ENCODE results near the gene SEC11A. TPM values are rescaled to one million over a fixed set of nuclear protein-coding genes. Genes with fewer than 3 reads are reported as not detected.
A peak's percentile ranks its signal among the peaks of the same experiment; 100 is the strongest.

The SEC11A gene
- total RNA-seq, 2 experiments from 2014 or later: 117 to 119 TPM

GRCh38 chr15:84669726-84670125 lies 46.2 kb downstream of the SEC11A start:
- H3K4me3 Mint-ChIP-seq: no peak overlapping the region
- H3K9me3 Mint-ChIP-seq (ENCODE audit: insufficient read depth): no peaks in the 10 kb centered on the region
- no peaks in the 10 kb centered on the region for H3K27me3 Mint-ChIP-seq (ENCODE audit: low read depth)
- peaks cover 50% of the 10 kb centered on the region for H3K36me3 Mint-ChIP-seq (ENCODE audit: low read depth)
- no peak for ATAC-seq
- ChIA-PET CTCF (interaction anchor here (0.7 to 1.4 kb wide), 4 partner anchors 11 to 81 kb away, joined by 3 to 5 read pairs (median 4); no protein-coding TSS in a partner anchor), POLR2A (no interaction called here)
- H3K27ac Mint-ChIP-seq: no peak overlapping the region
- no peaks in the 10 kb centered on the region for H3K4me1 Mint-ChIP-seq (ENCODE audit: low read depth)
- DNase-seq: no peak

GRCh38 chr15:84668221-84668982 lies 47.5 kb downstream of the SEC11A start:
- H3K36me3 Mint-ChIP-seq (ENCODE audit: low read depth): peaks cover 45% of the 10 kb centered on the region
- DNase-seq (no peak), ATAC-seq (no peak)
- H3K9me3 Mint-ChIP-seq (ENCODE audit: insufficient read depth): no peaks in the 10 kb centered on the region
- no peak overlapping the region for H3K27ac Mint-ChIP-seq
- H3K4me3 Mint-ChIP-seq: no peak overlapping the region
- CTCF ChIA-PET: interaction anchor here (1.2 to 1.4 kb wide), 2 partner anchors 10 to 13 kb away, joined by 3 to 5 read pairs; no protein-coding TSS in a partner anchor
- POLR2A ChIA-PET: no interaction called here
- H3K4me1 Mint-ChIP-seq (ENCODE audit: low read depth): no peaks in the 10 kb centered on the region
- H3K27me3 Mint-ChIP-seq (ENCODE audit: low read depth): no peaks in the 10 kb centered on the region

DNA sequence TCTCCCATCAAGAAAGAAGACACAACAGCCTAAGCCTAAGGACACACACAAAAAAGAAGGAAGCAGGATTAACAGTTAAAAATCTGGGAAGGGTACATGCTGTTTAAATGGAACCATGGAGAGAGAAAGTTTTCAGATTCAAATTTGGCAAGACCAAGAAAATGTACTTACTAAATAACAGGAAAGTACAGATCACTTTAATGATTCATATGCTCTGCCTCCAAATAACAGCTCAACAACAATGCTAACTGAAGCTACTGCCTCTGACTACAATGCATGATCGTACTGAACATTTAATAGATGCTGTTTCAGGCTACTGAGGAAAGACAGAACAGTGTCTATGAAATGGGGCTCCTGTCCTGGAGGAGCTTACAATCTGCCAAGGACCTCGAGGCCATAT lies 49.6 kb downstream of the SEC11A start:
- H3K9me3 Mint-ChIP-seq (ENCODE audit: insufficient read depth): no peaks in the 10 kb centered on the region
- H3K4me1 Mint-ChIP-seq (ENCODE audit: low read depth): no peaks in the 10 kb centered on the region
- no peak overlapping the region for H3K4me3 Mint-ChIP-seq
- ATAC-seq (no peak), DNase-seq (no peak)
- H3K27ac Mint-ChIP-seq: peak overlapping the region; percentile 53
- CTCF ChIA-PET: no interaction called here
- H3K36me3 Mint-ChIP-seq (ENCODE audit: low read depth): peaks cover 45% of the 10 kb centered on the region
- POLR2A ChIA-PET: interaction anchor here (0.6 kb wide), 1 partner anchor 14 kb away, joined by 3 read pairs; no protein-coding TSS in a partner anchor
- H3K27me3 Mint-ChIP-seq (ENCODE audit: low read depth): no peaks in the 10 kb centered on the region

DNA sequence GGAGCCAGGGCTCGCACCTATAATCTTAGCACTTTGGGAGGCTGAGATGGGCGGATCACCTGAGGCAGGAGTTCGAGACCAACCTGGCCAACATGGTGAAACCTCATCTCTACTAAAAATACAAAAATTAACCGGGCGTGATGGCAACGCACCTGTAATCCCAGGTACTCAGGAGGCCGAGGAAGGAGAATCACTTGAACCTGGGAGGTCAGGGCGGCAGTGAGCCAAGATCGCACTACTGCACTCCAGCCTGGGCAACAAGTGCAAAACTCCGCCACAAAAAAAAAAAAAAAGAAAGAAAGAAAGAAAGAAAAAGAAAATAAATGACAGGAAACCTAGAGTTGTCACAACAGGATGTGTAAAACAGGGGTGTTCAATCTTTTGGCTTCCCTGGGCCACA lies 54.9 kb downstream of the SEC11A start:
- CTCF ChIA-PET: no interaction called here
- Mint-ChIP-seq H3K4me3 (no peak overlapping the region), H3K4me1 (ENCODE audit: low read depth) (peaks cover 26% of the 10 kb centered on the region), H3K36me3 (ENCODE audit: low read depth) (peaks cover 21% of the 10 kb centered on the region), H3K27ac (no peak overlapping the region), H3K9me3 (ENCODE audit: insufficient read depth) (no peaks in the 10 kb centered on the region), H3K27me3 (ENCODE audit: low read depth) (no peaks in the 10 kb centered on the region)
- ATAC-seq (no peak), DNase-seq (no peak)
- POLR2A ChIA-PET: interaction anchor here (0.7 kb wide), 1 partner anchor 62 kb away, joined by 3 read pairs; no protein-coding TSS in a partner anchor

DNA sequence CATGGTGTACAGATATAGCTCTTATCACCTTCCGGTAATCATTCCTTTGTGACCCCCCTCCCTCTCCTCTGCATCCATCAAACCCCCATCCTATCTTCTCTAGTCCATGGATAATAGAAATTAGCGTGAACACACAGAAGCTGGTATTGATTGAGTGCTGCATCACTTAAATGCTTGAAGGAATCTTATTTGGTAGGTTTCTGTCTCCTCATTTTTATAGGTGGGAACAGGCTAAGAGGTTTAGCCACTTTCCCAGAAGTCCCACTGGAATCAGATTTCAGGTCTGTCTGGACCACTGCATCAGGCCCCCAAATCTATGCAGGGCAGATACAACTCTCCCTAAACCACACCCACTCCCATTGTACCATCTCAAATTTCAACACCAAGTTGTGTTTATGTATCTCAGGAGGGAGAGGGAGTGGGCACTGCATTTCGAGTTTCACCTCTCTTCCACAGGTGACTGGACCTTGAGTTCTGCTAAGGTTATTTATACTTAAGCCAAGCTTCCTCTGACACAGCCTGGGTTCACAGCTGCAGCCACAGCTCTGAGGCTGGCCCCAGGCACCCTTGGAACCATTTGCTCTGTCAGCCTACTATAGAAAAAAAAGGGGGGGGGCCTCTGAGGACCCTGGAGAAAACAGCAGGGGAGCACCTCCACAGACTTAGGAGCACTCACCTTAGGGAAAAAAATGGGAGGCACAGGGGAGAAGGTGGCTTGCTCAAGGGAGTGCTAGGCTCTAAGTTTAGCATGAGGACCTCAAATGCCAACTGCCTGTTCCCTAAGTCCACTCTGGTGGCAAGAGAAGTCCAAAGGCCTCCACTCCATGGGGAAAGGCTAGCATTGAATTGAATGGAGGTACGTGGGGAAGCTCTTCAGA lies 55.8 kb downstream of the SEC11A start:
- Mint-ChIP-seq H3K36me3 (ENCODE audit: low read depth) (peaks cover 16% of the 10 kb centered on the region), H3K4me1 (ENCODE audit: low read depth) (peaks cover 29% of the 10 kb centered on the region), H3K27ac (no peak overlapping the region), H3K27me3 (ENCODE audit: low read depth) (no peaks in the 10 kb centered on the region), H3K4me3 (no peak overlapping the region), H3K9me3 (ENCODE audit: insufficient read depth) (no peaks in the 10 kb centered on the region)
- CTCF ChIA-PET: interaction anchor here (0.6 to 2.5 kb wide), 2 partner anchors 61 to 72 kb away, joined by 3 to 14 read pairs; no protein-coding TSS in a partner anchor
- ATAC-seq: no peak
- POLR2A ChIA-PET: interaction anchor here (0.7 kb wide), 1 partner anchor 63 kb away, joined by 3 read pairs; no protein-coding TSS in a partner anchor
- DNase-seq: no peak

DNA sequence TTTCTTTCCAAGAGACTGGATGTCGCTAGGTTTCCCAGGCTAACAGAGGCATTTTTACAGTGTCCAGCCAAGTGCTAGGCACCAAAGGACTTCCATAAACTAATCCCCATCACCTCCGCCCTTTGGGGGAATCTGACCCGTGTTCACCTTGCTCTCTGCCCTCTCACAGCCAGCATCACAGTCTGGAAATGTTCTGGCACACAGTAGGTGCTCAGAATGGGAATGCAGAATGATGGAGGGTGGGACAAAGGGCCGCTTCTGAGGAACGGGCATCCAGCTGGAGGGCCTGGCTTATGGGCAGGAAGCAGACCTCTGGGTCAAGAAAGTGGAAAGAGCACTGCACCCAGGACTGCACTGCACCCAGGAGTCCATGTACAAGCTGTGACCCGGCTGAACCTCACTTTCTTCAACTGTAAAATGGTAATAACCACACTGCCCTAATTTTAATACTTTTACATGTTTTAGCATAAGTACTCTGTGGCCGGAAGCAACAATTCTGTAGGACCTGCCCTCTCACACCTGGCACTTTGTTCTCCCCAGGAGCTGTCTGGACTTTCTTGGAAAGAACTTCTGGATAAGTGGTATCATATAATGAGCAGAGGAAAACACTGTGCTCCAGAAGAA lies 57.0 kb downstream of the SEC11A start:
- ChIA-PET POLR2A (interaction anchor here (0.8 to 1.2 kb wide), 2 partner anchors 57 to 89 kb away, joined by 3 to 5 read pairs; partner anchors contain the start of gene SEC11A), CTCF (interaction anchor here (0.5 to 2.5 kb wide), 14 partner anchors 10 to 148 kb away, joined by 3 to 14 read pairs (median 3); no protein-coding TSS in a partner anchor)
- H3K4me1 Mint-ChIP-seq (ENCODE audit: low read depth): peaks cover 35% of the 10 kb centered on the region
- peak overlapping the region; percentile 80 for H3K27ac Mint-ChIP-seq
- no peaks in the 10 kb centered on the region for H3K27me3 Mint-ChIP-seq (ENCODE audit: low read depth)
- H3K36me3 Mint-ChIP-seq (ENCODE audit: low read depth): peaks cover 13% of the 10 kb centered on the region
- ATAC-seq: no peak
- H3K4me3 Mint-ChIP-seq: peak overlapping the region; percentile 69
- H3K9me3 Mint-ChIP-seq (ENCODE audit: insufficient read depth): no peaks in the 10 kb centered on the region
- no peak for DNase-seq

DNA sequence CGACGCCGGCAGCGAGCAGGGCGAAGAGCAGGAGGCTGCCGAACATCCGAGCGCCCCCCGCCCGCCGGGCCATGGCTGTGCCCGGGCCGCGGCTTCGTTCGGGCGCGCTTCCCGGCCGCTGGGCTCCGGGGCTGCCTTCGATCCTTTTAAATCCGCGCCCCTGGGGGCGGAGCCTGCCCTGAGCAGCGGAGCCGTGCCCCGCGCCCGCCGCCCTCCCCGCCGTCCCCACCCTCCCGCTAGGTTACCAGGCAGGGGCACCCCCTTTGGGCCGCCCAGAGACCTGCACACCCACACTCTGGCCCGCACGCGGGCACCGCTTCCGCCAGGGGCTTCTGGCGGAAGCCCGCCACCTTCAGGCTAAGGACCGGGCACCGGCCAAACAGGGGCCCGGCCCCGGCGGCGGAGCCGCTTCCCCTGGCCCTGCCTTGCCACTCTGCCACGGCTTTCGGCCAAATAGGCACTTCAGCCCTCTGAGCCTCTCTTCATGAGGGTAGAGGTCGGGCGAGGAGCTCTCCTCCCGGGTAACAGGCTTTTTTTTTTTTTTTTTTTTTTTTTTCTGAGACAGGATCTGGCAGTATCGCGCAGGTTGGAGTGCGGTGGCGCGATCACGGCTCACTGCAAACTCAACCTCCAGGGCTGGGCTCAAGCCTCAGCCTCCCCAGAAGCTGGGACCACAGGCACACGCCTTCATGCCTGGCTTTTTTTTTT lies 57.7 kb downstream of the SEC11A start, which contains the start of gene NMB:
TSS of gene NMB (minus strand) at position 120 of the 708 bp plus-strand sequence. CDS start at position 73, 47 bp downstream.
- H3K27me3 Mint-ChIP-seq (ENCODE audit: low read depth): no peaks in the 10 kb centered on the region

GRCh38 chr15:84657748-84658079 lies 58.2 kb downstream of the SEC11A start:
- Mint-ChIP-seq H3K9me3 (ENCODE audit: insufficient read depth) (no peaks in the 10 kb centered on the region), H3K36me3 (ENCODE audit: low read depth) (peaks cover 13% of the 10 kb centered on the region), H3K4me1 (ENCODE audit: low read depth) (peaks cover 45% of the 10 kb centered on the region), H3K27ac (peak overlapping the region; percentile 39), H3K4me3 (peak overlapping the region; percentile 62), H3K27me3 (ENCODE audit: low read depth) (no peaks in the 10 kb centered on the region)
- ATAC-seq (no peak), DNase-seq (no peak)
- ChIA-PET CTCF (interaction anchor here (1.2 to 4.7 kb wide), 3 partner anchors 14 to 94 kb away, joined by 3 to 30 read pairs (median 4); no protein-coding TSS in a partner anchor), POLR2A (interaction anchor here (1.2 kb wide), 1 partner anchor 90 kb away, joined by 3 read pairs; no protein-coding TSS in a partner anchor)

More for the DNA sequence above, 57.7 kb downstream of the SEC11A start, which contains the start of gene NMB:
- H3K36me3 Mint-ChIP-seq (ENCODE audit: low read depth): peaks cover 15% of the 10 kb centered on the region
- H3K9me3 Mint-ChIP-seq (ENCODE audit: insufficient read depth): no peaks in the 10 kb centered on the region
- DNase-seq: peak; percentile 85
- ChIA-PET CTCF (interaction anchor here (0.5 to 4.7 kb wide), 15 partner anchors 10 to 149 kb away, joined by 3 to 30 read pairs (median 3); no protein-coding TSS in a partner anchor), POLR2A (interaction anchor here (0.8 to 1.2 kb wide), 2 partner anchors 57 to 89 kb away, joined by 3 to 5 read pairs; partner anchors contain the start of gene SEC11A)
- ATAC-seq: peak; percentile 72
- peak within 1 kb of the TSS; percentile 69 for H3K4me3 Mint-ChIP-seq
- peaks cover 40% of the 10 kb centered on the region for H3K4me1 Mint-ChIP-seq (ENCODE audit: low read depth)
- peak within 1 kb of the TSS; percentile 80 for H3K27ac Mint-ChIP-seq

- peaks cover 16% of the 10 kb centered on the region for H3K36me3 Mint-ChIP-seq (ENCODE audit: low read depth)
- no peak overlapping the region for H3K27ac Mint-ChIP-seq
- no peaks in the 10 kb centered on the region for H3K27me3 Mint-ChIP-seq (ENCODE audit: low read depth)
- ATAC-seq (no peak), DNase-seq (no peak)
- peak overlapping the region; percentile 62 for H3K4me3 Mint-ChIP-seq
- CTCF ChIA-PET: interaction anchor here (1.0 to 4.7 kb wide), 7 partner anchors 17 to 271 kb away, joined by 3 to 30 read pairs (median 4); no protein-coding TSS in a partner anchor
- POLR2A ChIA-PET: interaction anchor here (1.5 kb wide), 1 partner anchor 48 kb away, joined by 3 read pairs; no protein-coding TSS in a partner anchor
- no peaks in the 10 kb centered on the region for H3K9me3 Mint-ChIP-seq (ENCODE audit: insufficient read depth)
- H3K4me1 Mint-ChIP-seq (ENCODE audit: low read depth): peaks cover 51% of the 10 kb centered on the region
These were observed 59.0 kb downstream of the SEC11A start for GRCh38 chr15:84656972-84657371.

DNA sequence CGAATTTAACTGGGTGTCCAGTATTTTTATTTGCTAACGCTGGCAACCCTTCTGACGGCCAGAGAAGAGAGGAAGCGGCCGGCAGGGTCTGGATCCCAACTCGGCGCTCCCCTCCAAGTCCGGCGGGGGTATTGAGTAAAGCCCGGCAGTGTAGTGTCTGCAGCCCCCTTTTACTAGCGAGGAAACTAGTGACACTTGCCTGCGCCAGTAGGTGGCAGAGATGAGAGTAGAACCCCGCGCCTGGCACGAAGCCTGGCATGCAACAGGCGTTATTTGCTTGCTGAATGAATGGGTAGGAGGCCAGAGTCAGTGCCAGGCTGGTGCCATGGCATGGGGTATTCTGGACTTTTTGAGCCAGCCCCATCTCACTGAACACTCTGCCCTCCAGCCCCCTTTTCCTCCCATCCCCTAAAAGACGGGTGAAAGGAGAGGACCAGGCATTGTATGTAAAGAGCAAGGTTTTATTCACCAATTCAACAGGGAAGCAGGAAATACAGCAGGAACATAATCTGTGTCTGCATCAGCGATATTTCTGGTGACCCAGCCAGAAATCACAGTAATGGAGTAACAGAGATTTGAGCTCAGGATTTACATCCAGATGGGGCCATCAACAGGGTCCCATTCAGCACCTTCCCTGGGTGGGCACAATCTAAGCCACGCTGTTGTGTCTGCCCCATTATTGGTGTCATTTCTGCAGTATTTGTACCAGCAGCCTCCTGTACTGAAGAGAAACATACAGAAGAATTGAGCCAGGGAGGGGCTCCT lies 61.1 kb downstream of the SEC11A start:
- peaks cover 53% of the 10 kb centered on the region for H3K4me1 Mint-ChIP-seq (ENCODE audit: low read depth)

More for the DNA sequence above, 61.1 kb downstream of the SEC11A start:
- H3K27me3 Mint-ChIP-seq (ENCODE audit: low read depth): no peaks in the 10 kb centered on the region
- ChIA-PET POLR2A (interaction anchor here (0.9 to 2.0 kb wide), 8 partner anchors 20 to 95 kb away, joined by 3 to 11 read pairs (median 5); partner anchors contain the start of gene ZSCAN2), CTCF (interaction anchor here (0.6 to 4.7 kb wide), 25 partner anchors 9 to 273 kb away, joined by 3 to 30 read pairs (median 4); partner anchors contain the start of genes SEC11A and ZNF592)
- ATAC-seq: peak; percentile 44
- peak overlapping the region; percentile 96 for H3K4me3 Mint-ChIP-seq
- peaks cover 17% of the 10 kb centered on the region for H3K36me3 Mint-ChIP-seq (ENCODE audit: low read depth)
- peak overlapping the region; percentile 71 for H3K27ac Mint-ChIP-seq
- DNase-seq: peak; percentile 85
- H3K9me3 Mint-ChIP-seq (ENCODE audit: insufficient read depth): no peaks in the 10 kb centered on the region
